SK-N-SH treated with all-trans-retinoic acid at 6 μM for 48 hours (cell line): ENCODE results near the gene NEBL.

Experiments
- ATAC-seq: fragments of 200-7000 bp; cut with Tn5 transposase; 3 replicates; pipeline ENCODE4 v1.9.1; 2020; ENCODE audit warnings: mild to moderate bottlenecking, moderate library complexity
- ARNTL ChIP-seq: fragments of 450-650 bp; formaldehyde crosslinking; IDR thresholded peaks from 2 replicates; pipeline ENCODE4 v1.5.0; 2020; ENCODE audit warnings: low read depth, mild to moderate bottlenecking, moderate library complexity, borderline replicate concordance
- BACH2 ChIP-seq: fragments of 250-450 bp; sonication (Bioruptor Pico); IDR thresholded peaks from 2 replicates; pipeline ENCODE4 v1.9.0; 2021; ENCODE audit warnings: mild to moderate bottlenecking, borderline replicate concordance
- CSDC2 ChIP-seq: fragments of 250-450 bp; sonication (Bioruptor Pico); IDR thresholded peaks from 2 replicates; pipeline ENCODE4 v1.5.0; 2020; ENCODE audit warnings: mild to moderate bottlenecking, moderate library complexity
- ESRRG ChIP-seq: fragments of 250-450 bp; sonication (Bioruptor Pico); IDR thresholded peaks from 2 replicates; pipeline ENCODE4 v1.6.1; 2021; ENCODE audit warnings: mild to moderate bottlenecking
- GLIS3 ChIP-seq: fragments of 250-450 bp; sonication (Bioruptor Pico); IDR thresholded peaks from 2 replicates; pipeline ENCODE4 v1.5.0; 2020; ENCODE audit warnings: mild to moderate bottlenecking, moderate library complexity
- ISL1 ChIP-seq: fragments of 250-450 bp; sonication (Bioruptor Pico); IDR thresholded peaks from 2 replicates; pipeline ENCODE4 v2.1.2; 2022; ENCODE audit warnings: mild to moderate bottlenecking, moderate library complexity
- OSR1 ChIP-seq: fragments of 250-450 bp; sonication (Bioruptor Pico); IDR thresholded peaks from 2 replicates; pipeline ENCODE4 v1.8.0; 2022; ENCODE audit warnings: moderate library complexity, mild to moderate bottlenecking, inconsistent platforms
- POU6F1 ChIP-seq: fragments of 250-450 bp; sonication (Bioruptor Pico); IDR thresholded peaks from 2 replicates; pipeline ENCODE4 v1.8.0; 2021; ENCODE audit warnings: low read depth, mild to moderate bottlenecking, moderate library complexity, borderline replicate concordance
- RARB ChIP-seq: fragments of 250-450 bp; sonication (Bioruptor Pico); IDR thresholded peaks from 2 replicates; pipeline ENCODE4 v1.8.0; 2021; ENCODE audit warnings: mild to moderate bottlenecking, moderate library complexity
- SNAI2 ChIP-seq: fragments of 250-450 bp; sonication (Bioruptor Pico); IDR thresholded peaks from 2 replicates; pipeline ENCODE4 v1.5.0; 2020; ENCODE audit warnings: mild to moderate bottlenecking, moderate library complexity
- TCF4 ChIP-seq: fragments of 250-450 bp; sonication (Bioruptor Pico); IDR thresholded peaks from 2 replicates; pipeline ENCODE4 v1.8.0; 2021; ENCODE audit warnings: mild to moderate bottlenecking, moderate library complexity, borderline replicate concordance
- TSHZ2 ChIP-seq: fragments of 250-450 bp; sonication (Bioruptor Pico); IDR thresholded peaks from 2 replicates; pipeline ENCODE4 v1.5.0; 2020; ENCODE audit warnings: mild to moderate bottlenecking, moderate library complexity
- ZC3H10 ChIP-seq: fragments of 250-450 bp; sonication (Bioruptor Pico); IDR thresholded peaks from 2 replicates; pipeline ENCODE4 v1.5.1; 2021; ENCODE audit warnings: mild to moderate bottlenecking, moderate library complexity
- ZFP3 ChIP-seq: fragments of 250-450 bp; sonication (Bioruptor Pico); IDR thresholded peaks from 2 replicates; pipeline ENCODE4 v1.5.0; 2020; ENCODE audit warnings: mild to moderate bottlenecking, moderate library complexity
- ZFP30 ChIP-seq: fragments of 450-650 bp; formaldehyde crosslinking; IDR thresholded peaks from 2 replicates; pipeline ENCODE4 v1.5.0; 2022; ENCODE audit warnings: mild to moderate bottlenecking, moderate library complexity
- ZNF565 ChIP-seq: fragments of 450-650 bp; formaldehyde crosslinking; conservative IDR thresholded peaks from 2 replicates; pipeline ENCODE4 v1.5.0; 2020; ENCODE audit warnings: low read depth, mild to moderate bottlenecking, moderate library complexity
- ZNF70 ChIP-seq: fragments of 450-650 bp; formaldehyde crosslinking; IDR thresholded peaks from 2 replicates; pipeline ENCODE4 v1.5.0; 2020; ENCODE audit warnings: mild to moderate bottlenecking, moderate library complexity
- ZNF8 ChIP-seq: fragments of 450-650 bp; formaldehyde crosslinking; IDR thresholded peaks from 2 replicates; pipeline ENCODE4 v1.5.0; 2020; ENCODE audit warnings: mild to moderate bottlenecking, moderate library complexity

NEBL gene

GRCh38 chr10:20744821-20745220, 152.3 kb downstream of the NEBL start (continued):
- TF ChIP-seq TSHZ2 (CRISPR knock-in tag) = no peak
- no peak for TF ChIP-seq ESRRG (CRISPR knock-in tag)
- no peak for TF ChIP-seq ZFP3 (CRISPR knock-in tag)
- no peak for TF ChIP-seq RARB (CRISPR knock-in tag)
- no peak for TF ChIP-seq ZC3H10 (CRISPR knock-in tag)

GRCh38 chr10:20743942-20744341, 153.2 kb downstream of the NEBL start:
- TF ChIP-seq TSHZ2 (CRISPR knock-in tag) = no peak
- no peak for ATAC-seq

- ATAC-seq = no peak
- TF ChIP-seq ZC3H10 (CRISPR knock-in tag) (no peak), POU6F1 (CRISPR knock-in tag) (no peak), SNAI2 (CRISPR knock-in tag) (no peak), TSHZ2 (CRISPR knock-in tag) (no peak), ZFP30 (CRISPR knock-in tag) (no peak), BACH2 (no peak), ZNF8 (no peak), ZNF565 (CRISPR knock-in tag) (no peak), ARNTL (no peak)
Observed at GRCh38 chr10:20742737-20743541, 154.2 kb downstream of the NEBL start.

GRCh38 chr10:20740120-20740519, 157.0 kb downstream of the NEBL start:
- no peak for ATAC-seq
- TF ChIP-seq ZNF70 = no peak
- TF ChIP-seq TCF4 (CRISPR knock-in tag) = peak; percentile 85
- no peak for TF ChIP-seq ISL1
- no peak for TF ChIP-seq CSDC2
- TF ChIP-seq GLIS3 (CRISPR knock-in tag) = no peak
- TF ChIP-seq OSR1 = no peak
